SU-DHL-6 (cell line): ENCODE results near the gene GRK3.

ENCODE experiments used
- CTCF ChIP-seq: fragments of 200-600 bp; sonication (generic); IDR thresholded peaks from one replicate; pipeline ENCODE4 v1.5.1; 2017; ENCODE audit warnings: antibody characterized with exemption, mild to moderate bottlenecking, low read length, moderate library complexity; ENCODE audit not compliant: insufficient read depth, poor library complexity, severe bottlenecking
- EZH2phosphoT487 ChIP-seq: fragments of 200-600 bp; sonication (generic), shearing (Covaris generic); conservative IDR thresholded peaks from 2 replicates; pipeline ENCODE4 v1.6.1; 2018; ENCODE audit warnings: mild to moderate bottlenecking, antibody characterized with exemption, low read length, moderate library complexity, mixed read lengths

GRCh38 chr22:25534724-25535123 lies 29.8 kb upstream of the GRK3 start:
- TF ChIP-seq CTCF, result no peak
- no peak for TF ChIP-seq EZH2phosphoT487
